Activated CD4-positive, alpha-beta T cell treated with anti-CD3 and anti-CD28 coated beads for 4 hours (primary cell): Measurements from ENCODE around the gene HERPUD1.
A peak's percentile ranks its signal among the peaks of the same experiment; 100 is the strongest.

Source experiments
- DNase-seq, 2 donors: peaks; one replicate each; pipeline ENCODE4 v3.0.0-alpha.2; 2020

Gene HERPUD1

GRCh38 chr16:56936491-56936890 is 4.5 kb downstream of the HERPUD1 start:
- no peak for DNase-seq

GRCh38 chr16:56936950-56937349 is 5.0 kb downstream of the HERPUD1 start:
- no peak for DNase-seq

- no peak for DNase-seq
Measured at GRCh38 chr16:56938664-56939513, 6.9 kb downstream of the HERPUD1 start.

GRCh38 chr16:56939801-56940200 is 7.9 kb downstream of the HERPUD1 start:
- DNase-seq = no peak

- no peak for DNase-seq
Measured at GRCh38 chr16:56941092-56941491, 9.2 kb downstream of the HERPUD1 start.

- no peak for DNase-seq
Measured at GRCh38 chr16:56941856-56942331, 10.0 kb downstream of the HERPUD1 start.

GRCh38 chr16:56943761-56944375 is 11.9 kb downstream of the HERPUD1 start:
- DNase-seq = no peak

- no peak for DNase-seq
Measured at GRCh38 chr16:56944954-56945839, 13.3 kb downstream of the HERPUD1 start.

GRCh38 chr16:56945847-56946527 is 14.0 kb downstream of the HERPUD1 start:
- DNase-seq = no peak

- no peak for DNase-seq
Measured at GRCh38 chr16:56946767-56947603, 15.0 kb downstream of the HERPUD1 start.

GRCh38 chr16:56947604-56947995 is 15.7 kb downstream of the HERPUD1 start:
- no peak for DNase-seq

- DNase-seq = no peak
Measured at GRCh38 chr16:56948234-56948633, 16.3 kb downstream of the HERPUD1 start.

- DNase-seq = no peak
Measured at GRCh38 chr16:56950051-56950450, 18.1 kb downstream of the HERPUD1 start.

GRCh38 chr16:56950455-56950854 is 18.5 kb downstream of the HERPUD1 start:
- no peak for DNase-seq

- peak; percentile 43 to 45 for DNase-seq
Measured at GRCh38 chr16:56950881-56951771, 19.2 kb downstream of the HERPUD1 start.

- DNase-seq = no peak
Measured at GRCh38 chr16:56953006-56953405, 21.1 kb downstream of the HERPUD1 start.

- DNase-seq = no peak
Measured at GRCh38 chr16:56956076-56956475, 24.1 kb downstream of the HERPUD1 start.

GRCh38 chr16:56956756-56957155 is 24.8 kb downstream of the HERPUD1 start:
- no peak for DNase-seq

GRCh38 chr16:56960681-56961281 is 28.8 kb downstream of the HERPUD1 start:
- no peak for DNase-seq

GRCh38 chr16:56961386-56961785 is 29.4 kb downstream of the HERPUD1 start:
- DNase-seq = no peak
